IMR-90 (cell line): ENCODE results near the gene PDCD1LG2. TPM values are rescaled to one million over a fixed set of nuclear protein-coding genes. Genes with fewer than 3 reads are reported as not detected.

ENCODE experiments used
- ELK1 ChIP-seq: fragments of 150-350 bp; IDR thresholded peaks from 2 replicates; pipeline ENCODE4 v1.6.1; 2016; ENCODE audit warnings: low read depth, mild to moderate bottlenecking, low read length, moderate library complexity, borderline replicate concordance
- FOS ChIP-seq: fragments of 150-350 bp; IDR thresholded peaks from 2 replicates; pipeline ENCODE4 v1.6.1; 2016; ENCODE audit warnings: low read depth, low read length
- MAFK ChIP-seq: IDR thresholded peaks from 2 replicates; pipeline ENCODE4 v1.6.1; 2012; ENCODE audit warnings: low read depth, low read length, improper control_type of control experiment
- NFE2L2 ChIP-seq: fragments of 150-350 bp; IDR thresholded peaks from 2 replicates; pipeline ENCODE4 v1.6.1; 2016; ENCODE audit warnings: low read depth, mild to moderate bottlenecking, low read length
- RCOR1 ChIP-seq: IDR thresholded peaks from 2 replicates; pipeline ENCODE4 v1.6.1; 2012; ENCODE audit warnings: mild to moderate bottlenecking, low read length, improper control_type of control experiment; ENCODE audit not compliant: insufficient replicate concordance
- polyA plus RNA-seq, 3 experiments: library from polyadenylated mRNA; depleted of rRNA; stranded (reverse); fragments of >200 nt; gene quantifications; 2 replicates each; pipeline ENCODE4 v1.2.3, GENCODE V29; 2012; ENCODE audit warnings: low replicate concordance in 1 of 3
- total RNA-seq: library from RNA; depleted of rRNA; stranded (reverse); fragments of >200 nt; gene quantifications from 2 replicates; pipeline ENCODE4 v1.2.3, GENCODE V29; 2012

Gene PDCD1LG2
- total and polyA plus RNA-seq, 2 of the 4 experiments (the other 2 are of a cell fraction), result 17.5 to 33.3 TPM

- TF ChIP-seq ELK1, result no peak
- no peak for TF ChIP-seq MAFK
- no peak for TF ChIP-seq FOS
- TF ChIP-seq NFE2L2, result no peak
- TF ChIP-seq RCOR1, result no peak
Measured at GRCh38 chr9:5559659-5560058, 49.3 kb downstream of the PDCD1LG2 start (continued).
